Muscle layer of colon (tissue), 2 donors: ENCODE data around the gene UVRAG.

Source experiments
- H3K27ac ChIP-seq: one replicate; pipeline ENCODE4 v1.7.0; 2013; ENCODE audit warnings: low read depth, mild to moderate bottlenecking, low read length, moderate library complexity
- H3K27me3 ChIP-seq, 2 donors: one replicate each; pipeline ENCODE4 v1.7.0; 2013; ENCODE audit warnings: low read length in 2 of 2, mild to moderate bottlenecking in 2 of 2; ENCODE audit not compliant: insufficient read depth in 2 of 2, control insufficient read depth in 1 of 2
- H3K36me3 ChIP-seq: one replicate; pipeline ENCODE4 v1.7.0; 2013; ENCODE audit warnings: mild to moderate bottlenecking, low read length; ENCODE audit not compliant: insufficient read depth
- H3K4me1 ChIP-seq: one replicate; pipeline ENCODE4 v1.7.0; 2013; ENCODE audit warnings: mild to moderate bottlenecking, low read length; ENCODE audit not compliant: insufficient read depth
- H3K4me3 ChIP-seq, 2 donors: one replicate each; pipeline ENCODE4 v1.7.0; 2013; ENCODE audit warnings: low read length in 2 of 2, low read depth in 1 of 2, mild to moderate bottlenecking in 1 of 2, moderate library complexity in 1 of 2
- H3K9ac ChIP-seq: one replicate; pipeline ENCODE4 v1.7.0; 2013; ENCODE audit warnings: low read length
- H3K9me3 ChIP-seq: one replicate; pipeline ENCODE4 v1.7.0; 2013; ENCODE audit warnings: mild to moderate bottlenecking, low read length
- donor health status: abdominal sarcoma.
- donor health status: Adenocarcinoma of cecum.

The UVRAG gene

DNA sequence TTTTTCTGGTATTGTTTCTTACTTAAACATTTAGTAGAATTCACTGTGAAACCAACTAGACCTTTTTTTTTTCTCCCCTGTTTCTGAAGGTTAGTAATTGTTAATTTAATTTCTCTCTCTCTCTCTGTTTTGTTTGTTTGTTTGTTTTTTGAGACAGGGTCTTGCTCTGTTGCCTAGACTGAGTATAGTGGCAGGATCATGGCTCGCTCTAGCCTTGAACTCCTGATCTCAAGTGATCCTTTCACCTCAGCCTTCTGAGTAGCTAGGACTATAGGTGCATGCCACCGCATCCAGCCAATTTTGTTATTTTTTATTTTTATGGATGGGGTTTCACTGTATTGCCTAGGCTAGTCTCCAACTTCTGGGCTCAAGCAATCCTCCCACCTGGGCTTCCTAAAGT lies 165.0 kb downstream of the UVRAG start:
- no peak overlapping the region for H3K27ac ChIP-seq
- H3K9me3 ChIP-seq: no peaks in the 10 kb centered on the region
- no peak overlapping the region for H3K4me3 ChIP-seq
- no peaks in the 10 kb centered on the region for H3K27me3 ChIP-seq
- no peaks in the 10 kb centered on the region for H3K36me3 ChIP-seq
- H3K9ac ChIP-seq: no peak overlapping the region
- H3K4me1 ChIP-seq: no peaks in the 10 kb centered on the region

- no peaks in the 10 kb centered on the region for H3K27me3 ChIP-seq
- H3K4me1 ChIP-seq: no peaks in the 10 kb centered on the region
- H3K9me3 ChIP-seq: no peaks in the 10 kb centered on the region
- no peak overlapping the region for H3K4me3 ChIP-seq
- H3K9ac ChIP-seq: no peak overlapping the region
- no peaks in the 10 kb centered on the region for H3K36me3 ChIP-seq
- H3K27ac ChIP-seq: no peak overlapping the region
These were observed 166.5 kb downstream of the UVRAG start for GRCh38 chr11:75981546-75981945.

DNA sequence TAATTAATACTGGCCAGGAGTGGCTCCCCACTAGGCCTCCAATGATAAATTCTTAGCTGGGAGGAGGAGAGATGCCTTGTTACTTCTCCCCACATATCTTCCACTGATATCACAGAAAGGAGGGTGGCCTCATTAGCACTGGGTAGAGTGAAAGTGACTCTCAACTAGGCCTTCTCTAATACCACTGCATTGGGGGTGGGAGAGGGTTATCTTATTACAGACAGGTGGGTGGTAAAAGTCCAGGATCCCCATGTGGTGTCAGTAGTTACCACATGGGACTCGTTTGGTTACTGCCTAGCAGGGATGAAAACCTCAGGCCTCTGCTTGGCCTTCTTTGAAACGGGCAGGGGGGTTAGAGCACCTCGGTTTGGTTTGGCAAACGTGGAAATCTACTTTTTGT lies 167.3 kb downstream of the UVRAG start:
- H3K36me3 ChIP-seq: no peaks in the 10 kb centered on the region
- H3K9me3 ChIP-seq: no peaks in the 10 kb centered on the region
- peaks cover 6% of the 10 kb centered on the region for H3K4me1 ChIP-seq
- no peaks in the 10 kb centered on the region for H3K27me3 ChIP-seq
- no peak overlapping the region for H3K27ac ChIP-seq
- no peak overlapping the region for H3K9ac ChIP-seq
- H3K4me3 ChIP-seq: no peak overlapping the region

DNA sequence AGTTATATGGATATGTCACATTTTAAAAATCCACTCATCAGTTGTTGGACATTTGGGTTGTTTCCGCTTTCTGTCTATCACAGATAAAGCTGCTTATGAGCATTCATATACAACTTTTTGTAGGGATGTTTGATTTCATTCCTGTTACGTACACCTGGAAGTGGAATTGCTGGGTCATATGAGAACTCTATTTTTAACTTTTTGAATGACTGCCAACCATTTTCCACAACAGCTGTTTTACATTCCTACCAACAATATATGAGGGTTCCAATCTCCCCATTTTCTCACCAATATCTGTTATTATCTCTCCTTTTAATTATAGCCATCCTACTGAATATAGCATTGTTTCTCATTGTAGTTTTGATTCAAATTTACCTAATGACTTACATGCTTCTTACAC lies 172.0 kb downstream of the UVRAG start:
- Histone ChIP-seq H3K9me3 (no peaks in the 10 kb centered on the region), H3K27me3 (no peaks in the 10 kb centered on the region), H3K9ac (no peak overlapping the region), H3K4me3 (no peak overlapping the region), H3K36me3 (no peaks in the 10 kb centered on the region), H3K27ac (no peak overlapping the region), H3K4me1 (peaks cover 6% of the 10 kb centered on the region)

DNA sequence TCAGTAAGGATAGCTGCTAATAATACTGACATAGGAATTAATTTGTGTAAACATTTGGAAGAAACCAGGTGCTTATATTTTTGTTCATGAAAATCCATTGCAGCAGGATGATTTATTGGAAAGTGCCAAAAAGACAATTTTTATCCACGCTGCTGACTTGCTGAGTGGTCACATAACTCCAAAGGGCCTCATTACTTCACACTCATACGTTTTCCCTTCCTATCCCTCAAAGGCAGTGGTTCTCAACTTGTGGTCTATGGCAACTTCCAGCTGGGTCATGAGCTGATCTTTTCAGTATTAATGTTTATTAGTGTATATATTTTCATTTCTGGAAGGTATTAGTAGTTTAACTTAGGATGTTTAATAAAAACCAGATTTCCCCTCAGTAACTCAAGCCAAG lies 178.1 kb downstream of the UVRAG start:
- no peaks in the 10 kb centered on the region for H3K9me3 ChIP-seq
- H3K4me3 ChIP-seq: no peak overlapping the region
- no peaks in the 10 kb centered on the region for H3K27me3 ChIP-seq
- no peak overlapping the region for H3K27ac ChIP-seq
- no peak overlapping the region for H3K9ac ChIP-seq
- peaks cover 12% of the 10 kb centered on the region for H3K4me1 ChIP-seq
- no peaks in the 10 kb centered on the region for H3K36me3 ChIP-seq

- no peak overlapping the region for H3K4me3 ChIP-seq
- H3K27ac ChIP-seq: no peak overlapping the region
- no peaks in the 10 kb centered on the region for H3K36me3 ChIP-seq
- no peaks in the 10 kb centered on the region for H3K9me3 ChIP-seq
- peaks cover 12% of the 10 kb centered on the region for H3K4me1 ChIP-seq
- H3K27me3 ChIP-seq: no peaks in the 10 kb centered on the region
- no peak overlapping the region for H3K9ac ChIP-seq
These were observed 179.6 kb downstream of the UVRAG start for GRCh38 chr11:75994616-75995015.

DNA sequence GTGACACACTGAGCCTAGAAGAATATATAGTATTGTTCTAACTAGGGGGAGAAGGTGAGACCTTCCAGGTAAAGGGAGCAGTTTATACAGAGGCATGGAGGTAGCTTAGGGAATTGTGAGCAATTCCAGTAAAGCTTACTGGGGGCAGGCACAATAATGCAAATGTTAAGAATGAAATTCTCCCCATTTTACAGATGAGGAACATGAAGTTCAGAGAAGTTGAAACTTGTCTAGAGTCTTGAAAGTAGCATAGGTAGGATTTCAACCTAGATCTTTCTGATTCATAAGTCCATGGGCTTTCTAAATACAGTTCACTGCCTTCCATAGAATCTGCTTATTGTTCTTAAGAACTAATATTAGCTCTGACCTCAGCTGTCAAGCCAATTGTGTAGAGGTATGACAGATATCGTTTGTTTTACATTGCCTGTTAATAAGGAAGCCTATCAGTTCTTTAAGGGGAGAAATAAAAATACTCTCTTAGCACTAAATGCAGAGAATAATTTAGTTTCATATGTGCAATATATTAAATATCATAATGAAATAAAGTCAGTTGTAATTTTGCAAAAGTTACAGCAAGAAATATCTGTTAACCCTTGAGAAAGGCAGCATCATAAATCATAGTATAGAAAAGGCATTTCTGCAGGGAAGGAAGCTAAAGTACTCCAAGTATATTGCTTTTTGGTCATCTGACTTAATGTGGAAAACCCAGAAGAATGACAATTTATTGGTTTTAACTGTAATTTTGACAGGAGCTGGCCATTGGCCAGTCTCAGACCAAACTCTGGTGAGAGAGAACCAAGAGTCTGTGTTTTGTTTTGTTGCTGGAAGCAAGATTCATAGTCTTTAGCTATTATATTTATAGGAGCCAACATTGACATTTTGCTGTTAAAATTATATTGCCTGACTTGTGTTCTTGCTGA lies 181.8 kb downstream of the UVRAG start:
- H3K36me3 ChIP-seq: no peaks in the 10 kb centered on the region

DNA sequence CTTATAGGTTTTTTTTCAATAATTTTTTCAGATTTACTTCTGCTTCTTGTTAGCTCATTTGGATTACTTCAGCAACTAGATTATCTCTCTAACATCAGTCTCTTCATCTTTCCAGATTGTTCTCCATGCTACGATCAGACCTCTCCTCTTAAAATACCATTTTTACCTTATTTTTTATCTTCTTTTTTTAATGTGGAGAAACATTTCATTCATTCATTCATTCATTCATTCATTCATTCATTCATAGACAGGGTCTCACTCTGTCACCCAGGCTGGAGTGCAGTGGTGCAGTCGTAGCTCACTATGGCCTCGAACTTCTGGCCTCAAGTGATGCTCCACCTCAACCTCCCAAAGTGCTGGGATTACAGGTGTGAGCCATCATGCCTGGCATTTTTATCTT lies 189.4 kb downstream of the UVRAG start:
- no peaks in the 10 kb centered on the region for H3K9me3 ChIP-seq
- no peak overlapping the region for H3K4me3 ChIP-seq
- no peak overlapping the region for H3K9ac ChIP-seq
- no peaks in the 10 kb centered on the region for H3K4me1 ChIP-seq
- H3K27ac ChIP-seq: no peak overlapping the region
- H3K27me3 ChIP-seq: no peaks in the 10 kb centered on the region
- H3K36me3 ChIP-seq: peaks cover 23% of the 10 kb centered on the region

More for the DNA sequence above, 181.8 kb downstream of the UVRAG start:
- no peaks in the 10 kb centered on the region for H3K9me3 ChIP-seq
- no peak overlapping the region for H3K4me3 ChIP-seq
- H3K4me1 ChIP-seq: peaks cover 12% of the 10 kb centered on the region
- H3K27me3 ChIP-seq: no peaks in the 10 kb centered on the region
- no peak overlapping the region for H3K27ac ChIP-seq
- no peak overlapping the region for H3K9ac ChIP-seq

DNA sequence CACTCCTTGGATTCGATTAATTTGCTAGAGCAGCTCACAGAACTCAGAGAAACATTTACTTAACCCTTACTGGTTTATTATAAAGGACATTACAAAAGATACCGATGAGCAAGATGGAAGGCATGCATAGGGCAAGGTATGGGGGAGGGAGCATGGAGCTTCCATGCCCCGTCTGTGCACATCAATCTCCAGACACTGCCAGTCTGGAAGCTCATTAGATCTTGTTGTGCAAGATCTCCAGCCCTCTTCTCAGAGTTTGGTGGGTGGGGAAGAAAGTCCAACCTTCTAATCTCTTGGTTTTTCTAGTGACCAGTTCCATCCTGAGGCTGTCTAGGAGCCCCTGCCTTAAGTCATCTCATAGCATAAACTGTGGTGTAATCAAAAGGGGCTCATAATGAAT lies 190.7 kb downstream of the UVRAG start:
- Histone ChIP-seq H3K4me3 (no peak overlapping the region), H3K27ac (no peak overlapping the region), H3K27me3 (no peaks in the 10 kb centered on the region), H3K4me1 (no peaks in the 10 kb centered on the region), H3K9me3 (no peaks in the 10 kb centered on the region), H3K9ac (no peak overlapping the region), H3K36me3 (peaks cover 23% of the 10 kb centered on the region)

DNA sequence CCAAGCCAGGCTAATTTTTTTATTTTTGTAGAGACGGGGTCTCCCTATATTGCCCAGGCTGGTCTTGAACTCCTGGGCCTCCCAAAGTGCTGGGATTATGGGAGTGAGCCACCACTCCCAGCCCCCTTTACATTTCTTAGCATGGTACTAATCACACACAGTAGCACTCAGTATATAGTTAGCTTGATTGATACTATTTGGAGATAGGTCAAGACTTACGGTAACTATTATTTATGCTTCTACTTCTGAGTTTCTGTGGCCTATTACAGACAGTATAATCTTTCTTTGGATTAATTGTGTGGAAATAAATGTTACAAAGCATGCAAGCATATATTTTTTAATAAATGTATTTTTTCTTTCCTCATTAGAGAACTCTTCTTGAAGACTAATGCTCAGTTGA lies 192.2 kb downstream of the UVRAG start:
- H3K4me3 ChIP-seq: no peak overlapping the region
- H3K36me3 ChIP-seq: peaks cover 23% of the 10 kb centered on the region
- H3K9ac ChIP-seq: no peak overlapping the region
- no peaks in the 10 kb centered on the region for H3K4me1 ChIP-seq
- H3K27ac ChIP-seq: no peak overlapping the region
- H3K9me3 ChIP-seq: no peaks in the 10 kb centered on the region
- no peaks in the 10 kb centered on the region for H3K27me3 ChIP-seq

DNA sequence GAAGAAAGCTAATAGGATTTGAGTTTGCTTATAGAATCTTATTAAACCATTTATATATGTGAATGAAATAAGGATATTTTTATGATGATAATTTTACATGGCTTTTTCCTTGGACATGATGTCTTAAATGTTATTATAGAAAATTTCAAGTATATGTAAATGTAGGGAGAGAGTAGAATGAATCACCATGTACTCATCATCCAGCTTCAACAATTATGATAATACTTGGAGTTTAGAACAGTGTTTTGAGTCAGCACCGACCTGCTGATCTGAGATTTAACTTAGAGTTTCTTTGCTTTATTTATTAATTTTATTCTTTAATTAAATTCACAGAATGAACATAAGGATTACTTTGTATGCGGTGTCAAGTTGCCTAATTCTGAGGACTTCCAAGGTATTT lies 193.5 kb downstream of the UVRAG start:
- H3K9me3 ChIP-seq: no peaks in the 10 kb centered on the region
- H3K27me3 ChIP-seq: no peaks in the 10 kb centered on the region
- H3K36me3 ChIP-seq: peaks cover 23% of the 10 kb centered on the region
- H3K9ac ChIP-seq: no peak overlapping the region
- H3K4me1 ChIP-seq: no peaks in the 10 kb centered on the region
- no peak overlapping the region for H3K27ac ChIP-seq
- no peak overlapping the region for H3K4me3 ChIP-seq

DNA sequence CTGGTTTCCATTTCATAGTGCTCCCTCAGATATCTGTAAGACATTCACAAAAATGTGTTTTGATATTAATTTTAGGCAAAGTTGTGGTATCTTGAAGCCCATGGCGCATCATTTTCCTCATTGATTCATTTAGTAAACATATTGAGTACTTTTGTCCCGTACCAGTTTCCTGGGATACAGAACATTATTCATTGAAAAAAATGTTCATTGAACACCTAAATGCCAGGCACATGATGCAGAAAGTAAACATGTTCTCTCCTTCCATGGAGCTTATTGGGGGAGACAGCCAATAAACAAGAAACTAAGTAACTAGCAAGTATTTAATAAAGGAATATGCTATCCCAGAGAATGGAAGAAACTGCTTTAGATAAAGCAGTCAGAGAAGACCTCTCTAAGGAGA lies 195.0 kb downstream of the UVRAG start:
- H3K4me3 ChIP-seq: no peak overlapping the region
- H3K36me3 ChIP-seq: peaks cover 11% of the 10 kb centered on the region
- no peaks in the 10 kb centered on the region for H3K9me3 ChIP-seq
- no peak overlapping the region for H3K27ac ChIP-seq
- no peaks in the 10 kb centered on the region for H3K4me1 ChIP-seq
- no peaks in the 10 kb centered on the region for H3K27me3 ChIP-seq
- H3K9ac ChIP-seq: no peak overlapping the region
